GM12891 (cell line): ENCODE results near the gene NAALADL2.

Experiments used
- POLR2A ChIP-seq: IDR thresholded peaks from 2 replicates; pipeline ENCODE4 v1.6.1; 2011; ENCODE audit warnings: low read depth, low read length, control low read depth
- POLR2AphosphoS5 ChIP-seq: IDR thresholded peaks from 2 replicates; pipeline ENCODE4 v1.6.1; 2011; ENCODE audit warnings: low read depth, low read length, control low read depth
- POU2F2 ChIP-seq: IDR thresholded peaks from 2 replicates; pipeline ENCODE4 v1.6.1; 2011; ENCODE audit warnings: low read depth, mild to moderate bottlenecking, control low read depth, low read length, moderate library complexity
- TAF1 ChIP-seq: IDR thresholded peaks from 2 replicates; pipeline ENCODE4 v1.6.1; 2011; ENCODE audit warnings: low read depth, low read length, control low read depth

DNA sequence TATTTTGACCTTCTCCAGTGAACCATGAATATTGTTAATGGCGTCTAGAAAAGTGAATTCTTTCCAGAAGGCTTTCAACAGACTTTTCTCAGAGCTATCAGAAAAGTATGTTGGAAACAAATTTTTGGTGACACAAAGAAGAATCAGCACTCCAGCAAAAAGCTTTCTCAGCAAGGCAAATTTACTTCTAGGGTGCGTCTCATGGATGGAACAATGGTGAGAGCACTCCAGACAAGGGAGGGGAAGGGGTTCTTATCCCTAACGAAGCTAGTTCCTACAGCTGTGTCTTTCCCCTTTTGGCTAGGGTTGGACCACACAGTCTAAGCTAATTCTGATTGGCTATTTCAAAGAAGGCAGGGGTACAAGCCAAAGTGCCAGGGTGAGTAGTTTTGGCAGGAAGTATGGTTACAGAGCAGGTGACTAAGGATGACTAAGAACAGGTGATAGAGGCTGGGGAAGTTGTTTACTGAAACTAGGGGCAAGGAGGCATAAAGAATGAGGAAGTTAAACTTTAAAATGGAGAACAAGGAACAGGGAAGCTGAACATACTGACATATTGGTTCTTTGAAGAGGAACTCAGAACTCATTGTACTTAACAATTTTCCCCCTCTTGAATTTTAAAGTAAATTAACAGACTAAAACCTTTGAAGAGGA, 959.8 kb downstream of the NAALADL2 start:
- TF ChIP-seq POLR2A (no peak), POLR2AphosphoS5 (no peak), TAF1 (no peak), POU2F2 (no peak)
